ENCODE measurements around the gene SPOUT1. TPM values are rescaled to one million over a fixed set of nuclear protein-coding genes. Genes with fewer than 3 reads are reported as not detected.

Gene SPOUT1
- total and polyA plus RNA-seq, 2 of the 13 experiments (the other 11 are each of a cell fraction or from before 2014, with no cell fraction given): 39.0 to 45.8 TPM

GRCh38 chr9:128818099-128818838, 11.3 kb downstream of the SPOUT1 start, which contains the start of gene ENDOG (continued):
- TF ChIP-seq IRF9 (CRISPR knock-in tag; IDR thresholded peaks at IDR 0.05; ENCODE audit: borderline replicate concordance): peak; percentile 8; the same call in 1 of the 2 replicates
- no peak for TF ChIP-seq CC2D1A (CRISPR knock-in tag; IDR thresholded peaks at IDR 0.05)
- no peak for TF ChIP-seq ZNF562 (CRISPR knock-in tag; IDR thresholded peaks at IDR 0.05; ENCODE audit: borderline replicate concordance)
- TF ChIP-seq GFI1 (CRISPR knock-in tag; IDR thresholded peaks at IDR 0.05; ENCODE audit: borderline replicate concordance): peak; percentile 45; the same call in 1 of the 2 replicates
- TF ChIP-seq HCFC1 (IDR thresholded peaks at IDR 0.05; ENCODE audit: low read depth, low read length): no peak
- no peak for TF ChIP-seq ZC3H4 (CRISPR knock-in tag; IDR thresholded peaks at IDR 0.05; ENCODE audit: borderline replicate concordance)
- no peak for TF ChIP-seq NCOA5 (CRISPR knock-in tag; IDR thresholded peaks at IDR 0.05)
- no peak for TF ChIP-seq EEA1 (CRISPR knock-in tag; IDR thresholded peaks at IDR 0.05; ENCODE audit: borderline replicate concordance)
- 0 out of 2 replicates have a peak, but pooled peaks have one; percentile 67 for TF ChIP-seq ZNF280D (CRISPR knock-in tag; IDR thresholded peaks at IDR 0.05)
- no peak for TF ChIP-seq ZNF790 (CRISPR knock-in tag; IDR thresholded peaks at IDR 0.05; ENCODE audit: borderline replicate concordance)
- no peak for TF ChIP-seq TEAD2 (CRISPR knock-in tag; IDR thresholded peaks at IDR 0.05)
- no peak for TF ChIP-seq ZC3H13 (CRISPR knock-in tag; IDR thresholded peaks at IDR 0.05)
- TF ChIP-seq ZNF652 (CRISPR knock-in tag; IDR thresholded peaks at IDR 0.05; ENCODE audit: borderline replicate concordance, low read depth): no peak
- TF ChIP-seq THAP11 (CRISPR knock-in tag; IDR thresholded peaks at IDR 0.05): peak; percentile 75
- TF ChIP-seq AKAP8 (CRISPR knock-in tag; IDR thresholded peaks at IDR 0.05): no peak
- no peak for TF ChIP-seq KLF12 (CRISPR knock-in tag; IDR thresholded peaks at IDR 0.05; ENCODE audit: borderline replicate concordance)
- TF ChIP-seq ZNF878 (CRISPR knock-in tag; IDR thresholded peaks at IDR 0.05): no peak
- TF ChIP-seq ISX (CRISPR knock-in tag; conservative IDR thresholded peaks at IDR 0.05): no peak
- 0 out of 2 replicates have a peak, but pooled peaks have one; percentile 40 for TF ChIP-seq ZMYM2 (CRISPR knock-in tag; IDR thresholded peaks at IDR 0.05)
- no peak for TF ChIP-seq TRIM24 (CRISPR knock-in tag; IDR thresholded peaks at IDR 0.05)
- peak; percentile 58 for TF ChIP-seq CREB1 (IDR thresholded peaks at IDR 0.05)
- peak; percentile 49; the same call in 1 of the 2 replicates for TF ChIP-seq CREB1 (CRISPR knock-in tag; IDR thresholded peaks at IDR 0.05)
- TF ChIP-seq, protein P1, sequence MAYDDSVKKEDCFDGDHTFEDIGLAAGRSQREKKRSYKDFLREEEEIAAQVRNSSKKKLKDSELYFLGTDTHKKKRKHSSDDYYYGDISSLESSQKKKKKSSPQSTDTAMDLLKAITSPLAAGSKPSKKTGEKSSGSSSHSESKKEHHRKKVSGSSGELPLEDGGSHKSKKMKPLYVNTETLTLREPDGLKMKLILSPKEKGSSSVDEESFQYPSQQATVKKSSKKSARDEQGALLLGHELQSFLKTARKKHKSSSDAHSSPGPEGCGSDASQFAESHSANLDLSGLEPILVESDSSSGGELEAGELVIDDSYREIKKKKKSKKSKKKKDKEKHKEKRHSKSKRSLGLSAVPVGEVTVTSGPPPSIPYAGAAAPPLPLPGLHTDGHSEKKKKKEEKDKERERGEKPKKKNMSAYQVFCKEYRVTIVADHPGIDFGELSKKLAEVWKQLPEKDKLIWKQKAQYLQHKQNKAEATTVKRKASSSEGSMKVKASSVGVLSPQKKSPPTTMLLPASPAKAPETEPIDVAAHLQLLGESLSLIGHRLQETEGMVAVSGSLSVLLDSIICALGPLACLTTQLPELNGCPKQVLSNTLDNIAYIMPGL (CRISPR knock-in tag; IDR thresholded peaks at IDR 0.05; ENCODE audit: borderline replicate concordance in 1 of 2, low read depth in 1 of 2): peak; percentile 7 to 90; a peak in 3 of 4 replicates
- no peak for TF ChIP-seq RAD51 (IDR thresholded peaks at IDR 0.05; ENCODE audit: borderline replicate concordance)
- no peak for TF ChIP-seq NCOA1 (CRISPR knock-in tag; IDR thresholded peaks at IDR 0.05)
